DMS153 (cell line): ENCODE results near the gene SUSD2.
A peak's percentile ranks its signal among the peaks of the same experiment; 100 is the strongest.
"Not testable (repeated sequence)": the region's sequence is repeated elsewhere in the genome, so short reads cannot be mapped to it uniquely, and the experiment has no call there.

Source experiments
- DNase-seq: peaks from one replicate; lab custom pipeline; 2025; lab: John Stamatoyannopoulos, UW

The SUSD2 gene

GRCh38 chr22:24177456-24177855 lies 3.8 kb upstream of the SUSD2 start:
- DNase-seq: no peak

DNA sequence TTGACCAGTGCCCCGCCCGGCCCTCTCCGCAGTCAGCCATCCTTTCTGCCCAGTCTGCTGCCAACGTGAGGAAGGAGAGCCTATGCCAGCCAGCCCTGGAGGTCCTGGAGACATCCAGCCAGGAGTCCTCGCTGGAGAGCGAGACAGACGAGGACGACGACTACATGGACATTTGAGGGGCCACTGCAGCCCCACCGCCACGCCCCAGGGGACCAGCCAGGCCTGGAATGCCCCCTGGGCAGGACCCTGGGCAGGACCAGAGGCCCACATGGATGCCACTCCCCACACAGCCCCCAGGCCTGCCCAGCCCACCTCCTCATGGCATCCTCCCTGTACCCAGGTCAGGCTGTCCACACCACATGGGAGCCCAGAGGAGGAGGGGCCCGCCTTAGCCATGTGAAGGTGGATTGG lies 3.3 kb upstream of the SUSD2 start:
- DNase-seq: peak; percentile 39

GRCh38 chr22:24178502-24179440 lies 2.5 kb upstream of the SUSD2 start:
- DNase-seq: no peak

DNA sequence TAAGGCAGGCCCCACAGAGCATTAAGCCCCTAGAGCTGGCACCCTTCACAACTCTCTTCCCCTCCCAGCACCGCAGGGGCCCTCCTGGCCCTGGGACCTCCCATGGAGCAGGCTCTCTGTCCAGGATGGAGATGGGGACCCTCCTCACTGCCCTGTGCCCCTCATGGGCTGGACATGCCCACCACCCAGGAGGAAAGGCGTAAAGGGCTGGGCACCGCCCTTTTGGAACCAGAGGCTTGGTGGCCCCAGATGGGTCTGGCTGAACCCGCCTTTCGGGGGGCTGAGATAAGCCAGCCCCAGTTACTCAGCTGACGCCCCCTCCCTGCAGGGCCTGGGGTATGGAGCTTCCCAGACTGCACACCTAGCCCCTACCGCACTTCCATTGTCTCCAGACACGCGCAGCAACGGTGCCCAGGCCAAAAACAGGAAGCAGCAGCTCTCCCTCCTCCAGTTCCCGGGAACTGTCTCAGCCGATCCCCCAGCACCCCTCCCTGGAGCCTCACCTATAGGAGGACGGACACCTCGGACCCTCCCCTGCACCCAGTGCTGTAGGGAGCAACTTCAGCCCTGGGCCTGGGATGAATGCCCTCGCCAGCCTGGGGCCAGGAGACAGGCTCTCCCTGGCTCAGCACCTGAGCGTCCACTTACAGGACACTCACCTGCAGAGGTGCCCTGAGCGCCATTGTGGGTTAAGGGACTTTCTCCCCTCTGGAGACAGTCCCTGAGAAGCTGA lies 1.6 kb upstream of the SUSD2 start:
- DNase-seq: no peak

GRCh38 chr22:24180316-24181087 lies 785 bp upstream of the SUSD2 start:
- no peak for DNase-seq

DNA sequence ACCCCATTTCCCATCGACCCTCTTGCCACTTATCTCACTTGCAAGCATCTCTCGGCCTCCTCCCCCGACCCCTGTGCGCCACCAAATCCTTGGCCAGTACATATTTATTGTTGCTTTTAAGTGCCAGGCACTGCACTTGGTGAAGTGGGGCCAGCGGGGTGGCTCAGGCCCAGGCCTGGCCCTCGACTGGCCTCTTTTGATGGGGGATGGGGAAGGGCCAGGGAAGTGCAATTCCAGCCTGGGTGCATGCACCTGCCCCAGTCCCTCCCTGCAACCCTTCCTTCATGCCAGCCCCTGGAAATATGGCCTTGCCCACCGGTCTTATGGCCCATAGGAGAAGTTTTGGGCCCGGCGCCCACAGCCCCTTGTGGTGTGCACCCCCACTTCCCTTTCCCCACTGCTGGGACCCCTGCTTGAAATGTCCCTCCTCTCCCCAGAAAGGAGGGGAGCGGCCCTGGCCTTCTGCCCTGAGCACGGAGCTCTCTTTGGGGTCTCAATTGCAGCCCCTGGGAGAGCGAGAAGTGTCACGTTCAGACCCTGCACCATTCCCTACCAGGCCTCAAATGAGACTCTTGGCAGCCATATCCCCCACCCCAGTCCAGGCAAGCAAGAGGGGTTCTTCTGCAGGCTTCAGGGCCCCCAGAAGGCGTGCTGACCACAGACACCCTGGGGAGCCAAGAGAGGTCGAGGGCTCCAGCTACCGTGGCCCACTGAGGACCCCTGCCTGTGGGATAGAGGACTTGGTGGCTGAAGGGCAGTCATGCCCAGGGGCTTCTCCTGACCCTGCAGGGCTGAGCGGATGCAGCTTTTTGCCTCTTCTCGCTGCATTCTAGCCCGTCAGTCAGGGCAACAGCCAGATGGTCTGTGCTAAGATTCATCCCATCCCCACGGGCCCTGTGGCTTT lies 961 bp downstream of the SUSD2 start:
- DNase-seq: no peak

GRCh38 chr22:24182900-24183246 lies 1.6 kb downstream of the SUSD2 start:
- DNase-seq: not testable (repeated sequence)

DNA sequence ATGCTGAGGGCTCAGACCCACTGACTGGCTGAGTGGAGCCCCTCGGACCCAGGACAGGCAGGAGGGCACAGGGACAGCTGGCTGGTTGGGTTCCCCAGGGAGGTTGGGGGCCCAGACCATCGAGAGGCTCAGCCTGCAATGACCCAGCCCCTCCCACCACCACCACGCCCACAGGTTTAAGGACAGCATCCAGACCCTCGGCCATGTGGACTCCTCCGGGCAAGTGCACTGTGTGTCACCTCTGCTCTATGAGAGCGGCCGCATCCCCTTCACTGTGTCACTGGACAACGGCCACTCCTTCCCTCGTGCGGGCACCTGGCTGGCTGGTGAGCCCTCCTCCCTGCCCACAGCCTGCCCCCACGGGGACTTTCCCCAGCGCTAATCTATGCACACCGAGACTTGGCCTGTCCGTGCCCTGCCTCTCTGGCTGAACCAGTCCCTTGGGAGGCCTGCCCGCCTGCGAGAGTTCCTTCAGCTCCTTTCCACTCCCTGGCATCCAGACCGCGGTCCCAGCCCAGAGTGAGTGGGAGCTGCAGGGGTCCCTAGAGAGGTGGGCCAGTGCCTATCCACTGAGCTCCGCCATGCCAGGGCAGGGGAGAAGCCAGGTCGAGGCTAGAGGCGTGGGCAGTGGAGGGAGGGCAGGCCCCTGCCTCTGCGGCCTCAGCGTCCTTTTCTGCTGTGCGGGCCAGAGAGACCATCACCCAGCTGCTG lies 2.2 kb downstream of the SUSD2 start:
- no peak for DNase-seq

DNA sequence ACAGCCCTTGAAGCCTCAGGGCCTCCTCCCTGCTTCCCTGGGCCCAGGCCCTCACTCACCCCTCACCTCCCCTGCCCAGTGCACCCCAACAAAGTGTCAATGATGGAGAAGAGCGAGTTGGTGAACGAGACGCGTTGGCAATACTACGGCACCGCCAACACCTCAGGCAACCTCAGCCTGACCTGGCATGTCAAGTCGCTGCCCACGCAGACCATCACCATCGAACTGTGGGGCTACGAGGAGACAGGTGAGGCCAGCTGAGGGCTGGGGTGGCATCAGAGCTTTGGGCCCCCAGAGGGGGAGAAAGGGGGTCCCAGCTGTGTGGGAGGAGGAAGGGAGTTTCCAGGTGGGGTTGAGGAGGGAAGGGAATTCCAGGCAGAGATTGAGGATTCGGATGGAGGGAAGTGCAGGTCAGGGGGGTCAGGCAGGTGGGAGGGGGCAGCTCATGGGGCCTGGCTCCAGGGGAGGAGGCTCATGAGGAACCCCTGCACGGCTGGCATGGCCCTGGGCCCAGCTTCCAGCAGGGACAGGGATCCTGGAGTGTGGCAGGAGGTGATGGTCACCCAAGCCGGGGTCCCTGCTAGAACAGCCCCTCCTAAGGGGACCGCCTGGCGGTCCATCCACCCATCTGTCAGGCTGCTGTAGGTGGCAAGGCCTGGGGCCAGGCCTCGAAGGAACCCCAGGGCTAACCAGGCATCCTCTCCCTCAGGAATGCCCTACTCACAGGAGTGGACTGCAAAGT lies 2.9 kb downstream of the SUSD2 start:
- DNase-seq: no peak

DNA sequence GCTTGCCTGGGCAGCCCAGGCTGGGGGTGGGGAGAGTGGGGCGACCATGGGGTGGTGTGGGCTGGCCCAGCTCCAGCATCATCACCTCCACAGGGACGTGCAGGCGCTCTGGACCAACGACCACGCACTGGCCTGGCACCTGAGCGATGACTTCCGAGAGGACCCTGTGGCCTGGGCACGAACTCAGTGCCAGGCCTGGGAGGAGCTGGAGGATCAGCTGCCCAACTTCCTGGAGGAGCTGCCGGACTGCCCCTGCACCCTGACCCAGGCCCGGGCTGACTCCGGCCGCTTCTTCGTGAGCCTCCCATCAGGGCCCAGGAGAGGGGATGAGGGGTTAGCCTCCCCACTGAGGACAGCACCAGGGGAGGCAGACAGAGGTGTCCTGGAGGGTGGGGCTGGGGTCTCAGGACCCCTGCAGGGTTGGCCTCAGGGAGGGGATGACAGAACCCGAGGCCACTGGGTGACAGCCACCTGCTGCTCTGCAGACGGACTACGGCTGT lies 3.8 kb downstream of the SUSD2 start:
- no peak for DNase-seq

DNA sequence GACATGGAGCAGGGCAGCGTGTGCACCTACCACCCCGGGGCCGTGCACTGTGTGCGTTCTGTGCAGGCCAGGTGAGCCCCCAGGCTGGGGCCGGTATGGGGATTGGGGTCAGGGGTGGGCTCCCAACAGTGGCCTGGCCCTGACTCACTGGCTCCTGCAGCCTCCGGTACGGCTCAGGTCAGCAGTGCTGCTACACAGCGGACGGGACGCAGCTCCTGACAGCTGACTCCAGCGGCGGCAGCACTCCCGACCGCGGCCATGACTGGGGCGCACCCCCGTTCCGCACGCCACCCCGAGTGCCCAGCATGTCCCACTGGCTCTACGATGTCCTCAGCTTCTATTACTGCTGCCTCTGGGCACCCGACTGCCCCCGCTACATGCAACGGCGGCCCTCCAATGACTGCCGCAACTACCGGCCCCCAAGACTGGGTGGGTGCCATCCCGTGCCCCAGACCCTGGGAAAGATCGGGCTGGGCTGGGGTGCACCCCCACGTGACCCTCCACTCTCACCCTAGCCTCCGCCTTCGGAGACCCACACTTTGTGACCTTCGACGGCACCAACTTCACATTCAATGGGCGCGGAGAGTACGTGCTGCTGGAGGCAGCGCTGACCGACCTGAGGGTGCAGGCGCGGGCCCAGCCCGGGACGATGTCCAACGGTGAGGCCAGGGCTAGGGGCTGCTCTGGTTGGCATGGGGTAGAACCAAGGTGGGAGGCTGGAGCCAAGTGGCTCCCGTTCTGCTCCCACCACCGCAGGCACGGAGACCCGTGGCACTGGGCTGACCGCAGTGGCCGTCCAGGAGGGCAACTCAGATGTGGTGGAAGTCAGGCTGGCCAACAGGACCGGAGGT lies 4.4 kb downstream of the SUSD2 start:
- no peak for DNase-seq

DNA sequence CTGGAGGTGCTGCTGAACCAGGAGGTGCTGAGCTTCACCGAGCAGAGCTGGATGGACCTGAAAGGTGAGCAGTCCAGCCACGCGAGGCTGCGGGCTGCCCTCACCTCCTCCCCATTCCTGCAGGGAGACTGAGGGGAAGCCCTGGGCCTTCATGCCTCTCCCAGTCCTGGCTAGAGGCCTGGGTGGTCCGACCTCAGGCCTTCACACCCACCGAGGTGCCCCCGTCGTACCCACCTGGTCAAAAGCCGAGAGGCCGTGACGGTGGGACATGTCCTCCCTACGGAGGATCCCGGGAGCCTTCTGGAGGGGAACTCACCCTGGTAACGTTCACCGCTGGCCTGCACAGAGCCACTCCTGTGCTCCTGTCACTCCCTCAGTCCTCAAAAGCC lies 5.1 kb downstream of the SUSD2 start:
- DNase-seq: no peak

DNA sequence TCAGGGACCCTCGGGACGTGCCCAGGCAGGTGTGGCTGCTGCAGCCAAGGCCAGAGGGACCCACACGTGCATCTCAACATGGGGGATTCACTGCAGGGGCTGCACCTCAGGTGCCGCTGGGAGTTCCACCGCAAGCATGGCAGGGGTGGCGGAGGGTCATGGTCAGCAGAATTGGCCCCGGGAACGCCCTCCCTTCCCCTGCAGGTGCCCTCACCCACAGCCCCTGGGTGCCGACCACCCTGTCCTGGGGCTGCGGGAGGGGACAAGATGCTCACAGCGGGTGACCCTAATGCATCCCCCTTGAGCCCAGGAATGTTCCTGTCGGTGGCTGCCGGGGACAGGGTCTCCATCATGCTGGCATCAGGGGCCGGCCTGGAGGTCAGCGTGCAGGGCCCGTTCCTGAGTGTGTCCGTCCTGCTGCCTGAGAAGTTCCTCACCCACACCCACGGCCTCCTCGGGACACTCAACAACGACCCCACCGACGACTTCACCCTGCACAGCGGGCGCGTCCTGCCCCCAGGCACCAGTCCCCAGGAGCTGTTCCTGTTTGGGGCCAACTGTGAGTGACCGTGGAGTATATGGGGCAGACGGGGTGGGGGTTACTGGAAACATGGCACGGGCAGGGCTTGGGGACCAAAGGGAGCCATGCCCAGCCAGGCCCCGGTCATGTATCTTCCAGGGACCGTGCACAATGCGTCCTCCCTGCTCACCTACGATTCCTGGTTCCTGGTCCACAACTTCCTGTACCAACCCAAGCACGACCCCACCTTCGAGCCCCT lies 5.8 kb downstream of the SUSD2 start:
- no peak for DNase-seq

GRCh38 chr22:24187731-24188644 lies 6.7 kb downstream of the SUSD2 start:
- no peak for DNase-seq

GRCh38 chr22:24188705-24189248 lies 7.5 kb downstream of the SUSD2 start:
- no peak for DNase-seq

GRCh38 chr22:24189249-24190158 lies 8.2 kb downstream of the SUSD2 start:
- no peak for DNase-seq
